DND-41 (cell line): Measurements from ENCODE around the gene GRIK2.

Source experiments
- EZH2 ChIP-seq: IDR thresholded peaks from 3 replicates; pipeline ENCODE4 v1.6.1; 2012; ENCODE audit warnings: borderline replicate concordance, low read depth, mild to moderate bottlenecking, moderate library complexity, low read length, inconsistent platforms; ENCODE audit not compliant: severe bottlenecking
- TF ChIP-seq, protein P1 (sequence below): IDR thresholded peaks from 2 replicates; pipeline ENCODE4 v1.5.1; 2012; ENCODE audit warnings: borderline replicate concordance, low read length, moderate library complexity, mild to moderate bottlenecking; ENCODE audit not compliant: poor library complexity, severe bottlenecking; ENCODE audit errors: extremely low read depth

DNA sequence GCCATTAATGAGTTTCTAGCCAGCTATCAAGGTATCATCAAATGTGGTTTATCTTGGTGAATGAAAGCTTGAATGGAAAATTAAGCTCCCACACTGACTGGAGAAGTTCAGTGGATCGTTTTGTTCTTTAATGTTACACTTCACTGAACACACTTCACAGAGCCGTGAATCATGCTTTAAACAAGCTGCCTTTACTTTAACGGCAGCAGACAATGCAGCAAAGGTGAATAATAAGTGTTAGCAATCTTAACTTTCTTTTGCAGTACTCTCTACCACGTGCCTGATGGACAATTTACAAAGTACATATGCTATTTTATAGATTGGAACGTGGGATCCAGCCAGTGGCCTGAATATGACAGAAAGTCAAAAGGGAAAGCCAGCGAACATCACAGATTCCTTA, 424.5 kb downstream of the GRIK2 start:
- TF ChIP-seq, protein P1, sequence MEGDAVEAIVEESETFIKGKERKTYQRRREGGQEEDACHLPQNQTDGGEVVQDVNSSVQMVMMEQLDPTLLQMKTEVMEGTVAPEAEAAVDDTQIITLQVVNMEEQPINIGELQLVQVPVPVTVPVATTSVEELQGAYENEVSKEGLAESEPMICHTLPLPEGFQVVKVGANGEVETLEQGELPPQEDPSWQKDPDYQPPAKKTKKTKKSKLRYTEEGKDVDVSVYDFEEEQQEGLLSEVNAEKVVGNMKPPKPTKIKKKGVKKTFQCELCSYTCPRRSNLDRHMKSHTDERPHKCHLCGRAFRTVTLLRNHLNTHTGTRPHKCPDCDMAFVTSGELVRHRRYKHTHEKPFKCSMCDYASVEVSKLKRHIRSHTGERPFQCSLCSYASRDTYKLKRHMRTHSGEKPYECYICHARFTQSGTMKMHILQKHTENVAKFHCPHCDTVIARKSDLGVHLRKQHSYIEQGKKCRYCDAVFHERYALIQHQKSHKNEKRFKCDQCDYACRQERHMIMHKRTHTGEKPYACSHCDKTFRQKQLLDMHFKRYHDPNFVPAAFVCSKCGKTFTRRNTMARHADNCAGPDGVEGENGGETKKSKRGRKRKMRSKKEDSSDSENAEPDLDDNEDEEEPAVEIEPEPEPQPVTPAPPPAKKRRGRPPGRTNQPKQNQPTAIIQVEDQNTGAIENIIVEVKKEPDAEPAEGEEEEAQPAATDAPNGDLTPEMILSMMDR: no peak
- TF ChIP-seq EZH2: no peak
